Mucosa of descending colon (tissue), 3 donors: ENCODE results near the gene KAT6B. TPM values are rescaled to one million over a fixed set of nuclear protein-coding genes. Genes with fewer than 3 reads are reported as not detected.
"Not testable (repeated sequence)": the region's sequence is repeated elsewhere in the genome, so short reads cannot be mapped to it uniquely, and the experiment has no call there.

ENCODE experiments used
- ATAC-seq: fragments of 200-7000 bp; cut with Tn5 transposase; one replicate; pipeline ENCODE4 v1.9.1; 2020; ENCODE audit warnings: mild to moderate bottlenecking, moderate library complexity
- DNase-seq, 3 donors: peaks; one replicate each; pipeline ENCODE4 v3.0.0-alpha.2; 2020
- H3K36me3 ChIP-seq: fragments of 200-600 bp; one replicate; pipeline ENCODE4 v1.8.0; 2021; ENCODE audit warnings: low read depth, mild to moderate bottlenecking
- H3K4me1 ChIP-seq: fragments of 200-600 bp; one replicate; pipeline ENCODE4 v1.8.0; 2021; ENCODE audit warnings: low read depth, mild to moderate bottlenecking
- H3K4me3 ChIP-seq: fragments of 200-600 bp; one replicate; pipeline ENCODE4 v1.8.0; 2021; ENCODE audit warnings: mild to moderate bottlenecking
- H3K9me3 ChIP-seq: fragments of 200-600 bp; one replicate; pipeline ENCODE4 v1.8.0; 2021; ENCODE audit warnings: mild to moderate bottlenecking
- CTCF ChIP-seq: fragments of 200-600 bp; IDR thresholded peaks from one replicate; pipeline ENCODE4 v1.8.0; 2022; ENCODE audit warnings: antibody characterized with exemption, mild to moderate bottlenecking
- intact Hi-C, 2 donors: fragments of 100-400 bp; cut with DNase I in 1 of 2; cut with micrococcal nuclease in 1 of 2; formaldehyde crosslinking; loops; one replicate each; pipeline versions ENCODE4 v1.11.0 to v1.11.1; 2022; cut with DNase I, micrococcal nuclease
- total RNA-seq, 3 donors: library from RNA; stranded (reverse); fragmentation: NEBNext Ultra II Directional in 2 of 3; extraction: Animal tissue kit (Norgen Biotek cat#: 25700) in 2 of 3; gene quantifications; one replicate each; pipeline versions ENCODE4 v1.2.1 to v1.2.4, GENCODE V29; 2021 to 2023
- donor health status: DM: no; HTN: no; CAD: no; lungs with moderate emphysema.
- donor health status: DM: no; HTN: no; CAD: no.
- donor health status: DM: no; HTN: yes; CAD: no.

Gene KAT6B
- total RNA-seq, 3 donors from 2014 or later, result 29.5 to 60.5 (median 39.3) TPM

GRCh38 chr10:74871595-74872382, 45.4 kb downstream of the KAT6B start:
- intact Hi-C loops, result no loop called here
- no peaks in the 10 kb centered on the region for H3K9me3 ChIP-seq
- H3K4me3 ChIP-seq, result no peak overlapping the region
- peaks cover 5% of the 10 kb centered on the region for H3K4me1 ChIP-seq
- DNase-seq, result peak in 1 of 3 donors; percentile 60
- ATAC-seq, result peak; percentile 98
- no peaks in the 10 kb centered on the region for H3K36me3 ChIP-seq
- TF ChIP-seq CTCF, result no peak

GRCh38 chr10:74873803-74874454, 47.5 kb downstream of the KAT6B start:
- intact Hi-C loops, result no loop called here

DNA sequence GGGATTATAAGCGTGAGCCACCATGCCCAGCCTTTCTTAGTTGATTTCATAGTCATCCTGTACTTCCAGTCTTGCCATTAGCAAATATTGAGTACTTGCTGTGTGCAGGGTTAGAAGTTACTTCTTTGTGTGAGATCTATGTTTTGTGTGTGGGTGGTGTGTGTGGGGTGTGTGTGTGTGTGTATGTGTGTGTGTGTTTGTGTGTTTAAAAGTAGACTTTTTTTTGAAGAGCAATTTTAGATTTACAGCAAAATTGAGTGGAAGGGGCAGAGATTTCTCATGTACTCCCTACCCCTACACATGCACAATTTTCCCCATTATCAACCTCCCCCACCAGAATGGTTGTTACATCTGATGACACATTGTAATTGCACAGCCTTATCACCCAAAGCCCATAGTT, 48.2 kb downstream of the KAT6B start:
- peaks cover 7% of the 10 kb centered on the region for H3K4me1 ChIP-seq
- no peak for DNase-seq
- no peak overlapping the region for H3K4me3 ChIP-seq
- H3K36me3 ChIP-seq, result no peaks in the 10 kb centered on the region
- intact Hi-C loops, result no loop called here
- TF ChIP-seq CTCF, result no peak
- no peaks in the 10 kb centered on the region for H3K9me3 ChIP-seq
- ATAC-seq, result no peak

More at GRCh38 chr10:74873803-74874454, 47.5 kb downstream of the KAT6B start:
- H3K4me3 ChIP-seq, result no peak overlapping the region
- ATAC-seq (no peak), DNase-seq (no peak)
- H3K36me3 ChIP-seq, result no peaks in the 10 kb centered on the region
- peaks cover 7% of the 10 kb centered on the region for H3K4me1 ChIP-seq
- no peak for TF ChIP-seq CTCF
- no peaks in the 10 kb centered on the region for H3K9me3 ChIP-seq

DNA sequence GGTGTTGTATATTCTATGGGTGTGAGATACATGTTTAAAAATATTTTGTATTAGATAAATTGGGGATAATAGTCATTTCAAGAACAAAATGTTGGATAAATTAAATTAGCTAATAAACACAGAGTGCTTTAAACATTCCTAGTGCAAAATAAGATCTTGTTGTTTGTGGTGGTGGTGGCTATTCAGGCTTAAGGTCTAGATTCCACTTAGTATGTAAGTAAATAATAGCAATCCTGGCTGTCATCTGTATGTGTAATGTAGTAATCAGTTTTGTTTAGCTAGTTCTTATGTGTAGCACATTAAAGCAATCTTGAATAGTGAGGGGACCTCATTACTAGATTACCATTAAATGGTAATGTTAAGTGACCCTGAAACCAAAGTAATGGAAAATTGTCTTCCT, 48.7 kb downstream of the KAT6B start:
- DNase-seq, result no peak
- no peak overlapping the region for H3K4me3 ChIP-seq
- H3K36me3 ChIP-seq, result no peaks in the 10 kb centered on the region
- H3K4me1 ChIP-seq, result peaks cover 7% of the 10 kb centered on the region
- no peak for ATAC-seq
- no peaks in the 10 kb centered on the region for H3K9me3 ChIP-seq
- intact Hi-C loops, result no loop called here
- no peak for TF ChIP-seq CTCF

DNA sequence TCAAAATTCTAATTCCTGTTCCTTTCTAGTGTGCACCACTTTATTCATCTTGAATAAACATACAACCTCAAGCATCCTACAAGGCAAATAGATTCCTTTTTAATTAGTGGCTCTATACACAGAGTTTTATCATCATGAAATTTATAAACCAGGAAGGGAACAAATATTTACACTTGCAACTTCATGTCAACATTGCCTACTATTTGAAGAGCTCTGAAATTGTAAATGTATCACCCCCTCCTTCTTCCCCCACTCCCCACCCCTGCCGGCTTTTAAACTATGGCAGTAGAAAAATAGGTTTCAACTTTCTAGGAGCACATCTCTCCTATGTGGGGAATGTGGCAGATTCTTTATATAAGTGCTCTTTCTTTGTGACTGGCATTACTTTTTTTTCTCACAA, 49.6 kb downstream of the KAT6B start:
- peaks cover 7% of the 10 kb centered on the region for H3K4me1 ChIP-seq
- TF ChIP-seq CTCF, result no peak
- no peaks in the 10 kb centered on the region for H3K36me3 ChIP-seq
- DNase-seq (peak in 1 of 3 donors; percentile 11), ATAC-seq (peak; percentile 37)
- H3K4me3 ChIP-seq, result no peak overlapping the region
- no peaks in the 10 kb centered on the region for H3K9me3 ChIP-seq
- intact Hi-C loops, result no loop called here

DNA sequence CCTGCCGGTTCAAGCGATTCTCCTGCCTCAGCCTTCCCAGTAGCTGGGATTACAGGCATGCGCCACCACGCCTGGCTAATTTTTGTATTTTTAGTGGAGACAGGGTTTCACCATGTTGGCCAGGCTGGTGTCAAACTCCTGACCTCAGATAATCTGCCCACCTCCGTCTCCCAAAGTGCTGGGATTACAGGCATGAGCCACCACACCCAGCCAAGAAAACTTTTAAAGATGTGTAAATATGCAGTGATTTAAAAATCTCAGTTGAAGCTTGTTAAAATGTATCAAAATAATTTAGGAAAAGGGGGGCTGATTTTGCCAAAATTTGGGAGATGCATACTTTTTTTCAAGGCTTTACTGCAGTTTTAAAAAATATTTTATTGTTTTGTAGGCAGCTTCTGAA, 50.7 kb downstream of the KAT6B start:
- intact Hi-C loops, ATAC-seq, H3K36me3 ChIP-seq, H3K4me3 ChIP-seq, DNase-seq, H3K4me1 ChIP-seq, H3K9me3 ChIP-seq: not testable (repeated sequence)
